MM.1S (cell line): Measurements from ENCODE around the gene CNFN.

Experiments used
- DNase-seq: peaks from one replicate; pipeline ENCODE4 v3.0.0-alpha.2; 2015
- H2AFZ ChIP-seq: fragments of 300-600 bp; sonication (generic); 2 replicates; pipeline ENCODE4 v1.6.0; 2016; ENCODE audit warnings: antibody characterized with exemption, low read length
- H3F3A ChIP-seq: fragments of 300-600 bp; sonication (generic); 2 replicates; pipeline ENCODE4 v1.6.1; 2016; ENCODE audit warnings: mild to moderate bottlenecking, antibody characterized with exemption, low read length, moderate library complexity, mixed read lengths; ENCODE audit not compliant: insufficient read depth
- H3K27ac ChIP-seq: fragments of 300-600 bp; sonication (generic); 2 replicates; pipeline ENCODE4 v1.5.1; 2016; ENCODE audit warnings: mild to moderate bottlenecking, low read length
- H3K27me3 ChIP-seq: fragments of 300-600 bp; sonication (generic); replicated peaks from 2 replicates; pipeline ENCODE4 v1.6.0; 2016; ENCODE audit warnings: low read length; ENCODE audit not compliant: insufficient read depth
- H3K36me3 ChIP-seq: fragments of 300-600 bp; sonication (generic); replicated peaks from 2 replicates; pipeline ENCODE4 v1.6.1; 2016; ENCODE audit warnings: mild to moderate bottlenecking, low read length, mixed read lengths; ENCODE audit not compliant: insufficient read depth
- H3K4me1 ChIP-seq: fragments of 300-600 bp; sonication (generic); 2 replicates; pipeline ENCODE4 v1.6.1; 2016; ENCODE audit warnings: low read length, mixed read lengths
- H3K4me2 ChIP-seq: fragments of 300-600 bp; sonication (generic); 2 replicates; pipeline ENCODE4 v1.6.0; 2016; ENCODE audit warnings: low read depth, low read length
- H3K4me3 ChIP-seq: fragments of 300-600 bp; sonication (generic); 2 replicates; pipeline ENCODE4 v1.5.1; 2016; ENCODE audit warnings: low read length, mixed read lengths
- H3K79me2 ChIP-seq: fragments of 300-600 bp; sonication (generic); 2 replicates; pipeline ENCODE4 v1.6.1; 2016; ENCODE audit warnings: mixed run types, low read length, mixed read lengths
- H3K9ac ChIP-seq: fragments of 300-600 bp; sonication (generic); 2 replicates; pipeline ENCODE4 v1.6.1; 2016; ENCODE audit warnings: low read length, mixed read lengths
- H3K9me2 ChIP-seq: fragments of 300-600 bp; sonication (generic); replicated peaks from 2 replicates; pipeline ENCODE4 v1.6.1; 2016; ENCODE audit warnings: mild to moderate bottlenecking, low read length, mixed read lengths; ENCODE audit not compliant: insufficient read depth
- H3K9me3 ChIP-seq: fragments of 300-600 bp; sonication (generic); replicated peaks from 2 replicates; pipeline ENCODE4 v1.6.1; 2016; ENCODE audit warnings: mild to moderate bottlenecking, low read length, mixed read lengths; ENCODE audit not compliant: insufficient read depth
- H4K20me1 ChIP-seq: fragments of 300-600 bp; sonication (generic); 2 replicates; pipeline ENCODE4 v1.6.1; 2016; ENCODE audit warnings: mild to moderate bottlenecking, low read length, moderate library complexity, mixed read lengths; ENCODE audit not compliant: insufficient read depth
- CTCF ChIP-seq: fragments of 300-600 bp; sonication (generic); IDR thresholded peaks from 2 replicates; pipeline ENCODE4 v1.5.1; 2016; ENCODE audit warnings: antibody characterized with exemption, low read length, mixed read lengths
- EZH2 ChIP-seq: fragments of 300-600 bp; sonication (generic); optimal IDR thresholded peaks from 2 replicates; pipeline ENCODE3; 2017; ENCODE audit warnings: low read depth, mild to moderate bottlenecking, antibody characterized with exemption, low read length, mixed read lengths
- EZH2phosphoT487 ChIP-seq: fragments of 300-600 bp; sonication (generic); IDR thresholded peaks from 2 replicates; pipeline ENCODE4 v1.6.1; 2018; ENCODE audit warnings: antibody characterized with exemption, low read length

The CNFN gene

GRCh38 chr19:42363614-42364346 is 26.3 kb downstream of the CNFN start:
- no peaks in the 10 kb centered on the region for H3K4me1 ChIP-seq
- no peaks in the 10 kb centered on the region for H3K27me3 ChIP-seq
- no peaks in the 10 kb centered on the region for H3K9me2 ChIP-seq
- H3K4me2 ChIP-seq, result no peak overlapping the region
- TF ChIP-seq CTCF (no peak), EZH2phosphoT487 (no peak), EZH2 (no peak)
- H3K4me3 ChIP-seq, result no peak overlapping the region
- H4K20me1 ChIP-seq, result no peaks in the 10 kb centered on the region
- H3K9me3 ChIP-seq, result no peaks in the 10 kb centered on the region
- no peaks in the 10 kb centered on the region for H3K79me2 ChIP-seq
- no peak for DNase-seq
- H3K36me3 ChIP-seq, result no peaks in the 10 kb centered on the region
- H3K27ac ChIP-seq, result no peak overlapping the region
- H3K9ac ChIP-seq, result no peak overlapping the region
- no peaks in the 10 kb centered on the region for H3F3A ChIP-seq
- no peak overlapping the region for H2AFZ ChIP-seq

GRCh38 chr19:42362891-42363440 is 27.1 kb downstream of the CNFN start:
- Histone ChIP-seq H3K9me3 (no peaks in the 10 kb centered on the region), H3K27me3 (no peaks in the 10 kb centered on the region), H3K79me2 (no peaks in the 10 kb centered on the region), H3K4me1 (no peaks in the 10 kb centered on the region), H3K4me3 (no peak overlapping the region), H3K36me3 (no peaks in the 10 kb centered on the region), H3K9ac (no peak overlapping the region), H3F3A (no peaks in the 10 kb centered on the region), H3K27ac (no peak overlapping the region), H4K20me1 (no peaks in the 10 kb centered on the region), H2AFZ (no peak overlapping the region), H3K4me2 (no peak overlapping the region), H3K9me2 (no peaks in the 10 kb centered on the region)
- TF ChIP-seq CTCF, result no peak
- no peak for TF ChIP-seq EZH2phosphoT487
- TF ChIP-seq EZH2, result no peak
- DNase-seq, result no peak

GRCh38 chr19:42362342-42362741 is 27.8 kb downstream of the CNFN start:
- TF ChIP-seq CTCF (no peak), EZH2 (no peak), EZH2phosphoT487 (no peak)
- H2AFZ ChIP-seq, result no peak overlapping the region
- H3K79me2 ChIP-seq, result no peaks in the 10 kb centered on the region
- H3K9me3 ChIP-seq, result no peaks in the 10 kb centered on the region
- H3K27ac ChIP-seq, result no peak overlapping the region
- no peak overlapping the region for H3K4me2 ChIP-seq
- DNase-seq, result no peak
- no peak overlapping the region for H3K9ac ChIP-seq
- H3K27me3 ChIP-seq, result no peaks in the 10 kb centered on the region
- no peak overlapping the region for H3K4me3 ChIP-seq
- H3K36me3 ChIP-seq, result no peaks in the 10 kb centered on the region
- H3K9me2 ChIP-seq, result no peaks in the 10 kb centered on the region
- no peaks in the 10 kb centered on the region for H3F3A ChIP-seq
- H4K20me1 ChIP-seq, result no peaks in the 10 kb centered on the region
- no peaks in the 10 kb centered on the region for H3K4me1 ChIP-seq
